GM18873 (cell line): ENCODE data around the gene CD300C.
"Not testable (repeated sequence)": the region's sequence is repeated elsewhere in the genome, so short reads cannot be mapped to it uniquely, and the experiment has no call there.

Experiments used
- ATAC-seq: cut with Tn5 transposase; IDR thresholded peaks from one replicate; pipeline ENCODE4 v1.9.1; 2021; ENCODE audit warnings: mild to moderate bottlenecking, moderate library complexity, moderate number of reproducible peaks; ENCODE audit not compliant: unreplicated experiment, low FRiP score

Gene CD300C

DNA sequence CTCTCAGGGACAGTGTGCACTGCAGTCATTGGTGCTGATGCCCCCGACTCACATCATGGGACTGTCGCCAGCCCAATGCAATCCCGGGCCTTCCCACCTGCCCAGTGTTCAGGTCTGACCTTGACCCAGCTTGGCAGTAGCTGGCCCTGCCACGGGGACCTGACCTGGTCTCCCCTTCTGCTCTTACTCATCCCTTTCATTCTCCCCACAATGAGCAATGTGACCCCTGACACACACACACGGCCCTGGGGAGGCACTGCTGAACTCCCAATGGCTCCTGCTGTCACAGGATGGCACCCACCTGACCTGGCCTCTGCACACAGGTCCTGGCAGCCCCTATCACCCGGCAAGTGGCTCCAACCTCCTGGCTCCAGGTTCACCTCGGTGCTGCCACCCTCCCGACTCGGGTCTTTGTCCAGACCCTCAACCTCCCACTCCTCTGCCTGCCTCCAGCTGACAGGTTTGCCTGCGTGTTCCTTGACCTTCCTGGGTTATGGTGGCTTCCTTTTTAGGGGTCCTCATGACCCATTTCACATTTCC lies 6.6 kb downstream of the CD300C start:
- no peak for ATAC-seq

DNA sequence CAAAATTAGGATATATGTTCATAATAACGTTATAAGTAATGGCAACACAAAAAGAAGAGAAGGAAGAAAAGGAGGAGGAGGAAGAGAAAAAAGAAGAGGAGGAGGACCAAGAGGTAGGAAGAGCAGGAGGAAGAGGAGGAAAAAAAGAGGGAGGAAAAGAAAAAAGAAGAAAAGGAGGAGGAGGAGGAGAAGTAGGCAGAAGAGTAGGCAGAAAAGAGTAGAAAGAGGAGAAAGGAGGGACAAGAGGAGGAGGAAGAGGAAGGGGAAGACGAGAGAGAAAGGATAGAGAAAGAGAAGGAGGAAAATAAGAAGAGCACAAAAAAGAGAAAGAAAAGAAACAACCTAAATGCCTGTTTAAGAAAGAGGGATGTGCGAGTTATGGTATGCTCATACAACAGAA lies 9.0 kb downstream of the CD300C start:
- ATAC-seq = no peak

DNA sequence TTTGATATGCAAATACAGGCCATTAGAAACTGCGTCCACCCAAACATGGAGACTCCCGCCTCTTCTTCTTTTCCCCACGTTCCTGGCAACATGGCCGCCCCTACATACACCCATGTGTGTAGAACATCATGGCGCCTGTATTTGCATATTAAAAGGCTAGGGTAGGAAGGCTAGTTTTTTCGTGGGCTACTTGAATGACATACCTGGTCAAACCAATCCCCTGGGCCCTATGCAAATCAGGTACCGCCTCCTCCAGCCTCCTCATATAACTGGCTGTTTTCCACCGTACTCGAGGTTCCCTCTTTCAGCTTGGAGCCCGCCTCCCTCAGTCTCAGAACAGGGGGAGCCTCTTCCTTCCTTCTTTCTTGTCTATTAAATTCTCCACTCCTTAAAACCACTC lies 13.8 kb downstream of the CD300C start:
- no peak for ATAC-seq

DNA sequence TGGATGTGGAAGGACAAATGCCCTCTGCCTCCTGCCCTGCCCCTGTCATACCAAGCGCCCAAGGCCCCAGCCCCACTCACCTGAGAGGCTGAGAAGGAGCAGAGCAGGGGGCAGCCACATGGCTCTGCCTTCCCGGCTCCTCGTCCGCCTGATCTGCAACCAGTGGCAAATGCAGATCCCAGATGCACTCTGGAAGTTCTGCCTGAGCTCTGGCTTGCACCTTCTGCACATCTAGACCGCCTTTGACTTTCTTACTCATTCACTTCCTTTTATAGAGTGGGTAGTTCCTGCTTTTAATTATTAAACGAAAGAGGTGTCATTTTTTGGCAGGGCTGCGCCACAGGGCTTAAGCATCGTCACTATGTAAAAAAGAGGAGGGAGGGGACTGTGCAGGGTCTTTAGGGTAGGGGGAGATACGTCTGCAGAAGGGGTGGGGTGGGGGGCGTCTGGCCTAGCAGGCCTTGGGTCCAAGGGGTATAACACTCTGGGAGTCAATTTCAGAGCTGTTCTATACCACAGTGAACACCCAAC lies 14.6 kb downstream of the CD300C start, which contains the start of gene CD300LB:
Gene CD300LB, minus strand, starts transcription at position 245 of the 531 bp plus-strand sequence. Its CDS starts 125 bp downstream, at position 120.
- no peak for ATAC-seq

DNA sequence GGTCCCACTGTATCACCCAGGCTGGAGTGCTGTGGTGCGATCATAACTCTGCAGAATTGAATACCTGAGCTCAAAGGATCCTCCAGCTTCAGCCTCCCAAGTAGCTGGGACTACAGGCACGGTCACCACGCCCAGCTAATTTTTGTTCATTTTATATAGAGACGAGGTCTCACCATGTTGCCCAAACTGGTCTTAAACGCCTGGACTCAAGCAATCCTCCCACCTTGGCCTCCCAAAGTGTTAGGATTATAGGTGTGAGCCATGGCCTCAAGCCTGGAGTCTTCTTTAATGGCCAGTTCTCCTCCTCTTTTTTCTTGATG lies 15.1 kb downstream of the CD300C start:
- no peak for ATAC-seq

DNA sequence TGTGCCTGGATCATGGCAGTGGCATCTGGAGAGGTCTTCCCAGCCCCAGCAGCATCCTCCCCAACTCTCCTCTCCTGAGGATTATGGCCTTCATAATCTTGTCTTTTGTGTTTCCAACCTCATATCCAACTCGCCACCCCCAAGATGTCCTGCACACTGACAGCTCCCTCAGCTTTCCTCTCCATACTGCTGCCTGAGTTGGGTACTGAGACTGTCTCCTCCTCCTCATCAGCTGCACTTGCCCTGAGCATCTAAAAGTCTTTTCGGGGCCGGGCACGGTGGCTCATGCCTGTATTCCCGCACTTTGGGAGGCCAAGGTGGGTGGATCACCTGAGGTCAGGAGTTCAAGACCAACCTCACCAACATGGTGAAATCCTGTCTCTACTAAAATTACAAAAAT lies 16.7 kb downstream of the CD300C start:
- no peak for ATAC-seq

DNA sequence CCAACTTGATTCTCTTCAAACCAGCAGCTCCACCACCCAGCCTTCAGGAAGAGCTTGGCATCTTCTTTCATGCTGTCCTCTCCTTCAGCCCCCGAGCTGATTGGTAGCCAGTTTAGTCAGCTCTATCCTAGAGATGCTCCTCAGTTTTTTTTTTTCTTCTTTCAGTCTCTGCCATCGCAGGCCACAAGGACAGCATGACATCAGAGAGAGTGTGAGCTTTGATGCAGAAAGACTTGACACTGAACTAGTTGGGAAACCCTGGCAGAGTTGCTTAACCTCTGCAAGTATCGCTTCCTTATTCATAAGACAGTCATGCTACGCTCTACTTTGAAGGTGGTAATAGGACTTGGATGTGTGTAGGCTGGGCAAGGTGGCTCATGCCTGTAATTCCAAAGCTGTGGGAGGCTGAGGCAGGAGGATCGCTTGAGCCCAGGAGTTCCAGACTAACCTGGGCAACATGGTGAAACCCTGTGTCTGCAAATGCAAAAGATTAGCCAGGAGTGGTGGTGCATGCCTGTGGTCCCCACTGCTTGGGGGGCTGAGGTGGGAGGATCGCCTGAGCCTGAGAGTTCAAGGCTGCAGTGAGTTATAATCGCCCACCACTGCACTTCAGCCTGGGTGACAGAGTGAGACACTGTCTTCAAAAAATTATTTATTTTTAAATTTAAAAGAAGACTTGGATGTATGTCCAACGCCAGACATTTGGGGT lies 17.3 kb downstream of the CD300C start:
- peak; percentile 68 for ATAC-seq

DNA sequence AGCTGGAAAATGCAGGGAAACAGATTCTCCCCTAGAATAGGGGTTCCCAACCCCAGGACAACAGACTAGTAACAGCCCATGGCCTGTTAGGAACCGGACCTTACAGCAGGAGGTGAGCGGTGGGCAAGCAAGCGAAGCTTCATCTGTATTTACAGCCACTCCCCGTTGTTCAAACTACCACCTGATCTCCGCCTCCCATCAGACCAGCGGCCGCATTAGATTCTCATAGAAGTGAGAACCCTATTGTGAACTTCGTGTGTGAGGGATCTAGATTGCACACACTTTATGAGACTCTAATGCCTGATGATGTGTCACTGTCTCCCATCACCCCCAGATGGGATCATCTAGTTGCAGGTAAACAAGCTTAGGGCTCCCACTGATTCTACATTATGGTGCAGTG lies 18.2 kb downstream of the CD300C start:
- no peak for ATAC-seq

DNA sequence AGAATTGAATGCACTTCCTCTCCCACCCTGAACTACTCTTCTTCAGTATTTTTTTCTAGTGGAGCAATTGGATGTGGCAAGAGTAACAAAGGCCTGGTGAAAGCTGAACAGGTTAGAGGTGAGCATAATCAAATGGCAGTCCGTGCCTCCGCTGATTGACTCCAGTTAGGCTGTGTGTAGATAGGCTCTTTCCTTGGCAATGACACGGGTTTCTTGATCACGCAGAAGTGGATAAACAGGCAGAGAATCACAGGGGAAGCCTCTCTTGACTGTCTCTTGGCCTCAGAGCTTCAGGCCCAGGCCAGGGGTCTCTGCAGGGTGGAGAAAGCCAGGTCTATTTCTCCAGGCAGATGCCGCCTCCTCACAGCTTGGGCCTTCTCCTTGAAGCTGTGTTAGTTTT lies 18.8 kb downstream of the CD300C start:
- no peak for ATAC-seq

DNA sequence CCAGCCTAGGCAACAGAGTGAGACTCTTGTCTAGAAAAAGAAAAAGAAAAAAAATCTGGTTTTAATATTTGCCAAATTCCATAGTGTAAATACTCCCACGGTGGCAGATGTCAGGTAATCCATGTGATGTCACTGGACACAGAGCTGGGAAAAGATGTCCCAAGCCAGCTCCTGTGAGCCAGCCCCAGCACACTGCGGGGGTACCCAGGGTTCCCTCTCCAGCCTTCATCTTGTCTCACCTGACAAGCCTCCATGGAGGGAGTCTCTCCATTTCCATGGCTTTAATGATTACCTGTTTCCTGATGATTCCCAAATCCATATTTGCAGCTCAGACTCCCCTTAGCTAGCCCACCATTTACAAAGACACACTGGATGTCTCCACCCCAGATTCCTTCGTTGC lies 19.2 kb downstream of the CD300C start:
- ATAC-seq = no peak

DNA sequence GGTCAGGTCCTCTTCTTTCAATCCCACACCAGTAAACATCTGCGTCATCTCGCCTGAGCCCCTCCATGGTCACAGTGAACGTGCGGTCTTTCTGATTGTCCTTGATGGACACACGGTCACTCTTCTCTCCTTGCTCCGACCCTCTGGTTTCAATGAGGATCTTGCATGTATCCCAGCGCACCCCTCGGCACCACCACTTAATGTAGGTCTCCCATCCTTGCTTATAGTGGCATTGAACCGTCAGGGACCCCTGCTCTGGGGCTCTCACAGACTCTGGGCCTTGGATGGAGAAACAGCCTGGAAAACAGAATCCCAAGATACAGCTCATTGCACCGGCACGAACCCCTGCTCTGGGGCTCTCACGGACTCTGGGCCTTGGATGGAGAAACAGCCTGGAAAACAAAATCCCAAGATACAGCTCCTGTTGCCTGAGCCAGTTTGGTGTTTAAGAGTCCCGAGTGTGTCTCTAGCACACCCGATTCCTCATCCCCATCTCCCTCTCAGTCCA lies 20.1 kb downstream of the CD300C start:
- no peak for ATAC-seq

DNA sequence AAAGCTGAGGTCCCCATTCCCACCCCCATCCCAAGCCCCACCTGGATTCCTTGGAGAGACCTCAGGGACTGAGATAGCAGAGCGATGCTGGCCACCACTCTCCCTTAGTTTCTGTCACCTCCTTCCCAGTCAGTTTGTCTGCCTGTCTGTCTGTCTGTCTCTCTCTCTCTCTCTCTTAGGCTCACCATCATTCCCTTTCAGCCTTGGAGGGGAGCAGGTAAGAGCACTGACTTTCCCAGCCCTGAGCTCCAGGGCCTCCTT lies 20.5 kb downstream of the CD300C start:
- ATAC-seq = no peak

DNA sequence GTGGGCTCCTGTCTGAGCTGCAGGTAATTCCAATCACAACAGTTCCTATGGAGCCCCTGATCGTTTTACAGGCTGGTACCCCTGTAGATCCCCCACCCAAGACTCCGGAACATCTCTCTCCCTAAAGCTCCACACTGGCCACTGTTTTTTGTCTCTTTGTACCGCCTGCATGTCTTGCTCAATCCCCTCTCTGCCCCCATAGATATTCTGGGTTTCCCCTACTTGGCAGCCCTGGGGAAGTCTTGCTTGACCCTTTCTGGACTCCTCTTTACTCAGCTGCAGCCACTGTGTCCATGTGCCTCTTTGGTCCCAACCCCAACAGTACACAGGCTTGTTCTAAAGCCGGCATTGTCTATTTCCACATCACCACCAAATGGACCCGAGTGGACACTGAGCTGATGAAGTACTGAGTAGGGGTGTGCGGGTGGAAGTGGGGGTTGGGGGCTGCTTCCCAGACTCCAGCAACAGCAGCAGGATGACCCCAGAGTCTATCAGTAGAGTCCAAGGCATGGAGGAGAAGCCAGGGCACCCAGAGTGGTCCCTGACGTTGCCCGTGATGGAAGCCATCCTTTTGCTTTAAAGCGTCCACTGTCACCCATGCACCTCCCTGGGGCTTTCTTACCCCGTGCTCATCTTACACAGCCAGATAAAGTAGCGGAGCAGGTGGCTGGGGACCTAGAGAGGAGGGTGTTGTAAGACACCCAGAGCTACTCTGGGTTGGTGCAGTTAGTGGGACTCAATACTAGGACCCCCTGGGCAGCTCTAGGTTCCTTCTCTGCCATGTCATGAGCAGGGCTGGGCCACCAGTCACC lies 21.1 kb downstream of the CD300C start:
- ATAC-seq = no peak

DNA sequence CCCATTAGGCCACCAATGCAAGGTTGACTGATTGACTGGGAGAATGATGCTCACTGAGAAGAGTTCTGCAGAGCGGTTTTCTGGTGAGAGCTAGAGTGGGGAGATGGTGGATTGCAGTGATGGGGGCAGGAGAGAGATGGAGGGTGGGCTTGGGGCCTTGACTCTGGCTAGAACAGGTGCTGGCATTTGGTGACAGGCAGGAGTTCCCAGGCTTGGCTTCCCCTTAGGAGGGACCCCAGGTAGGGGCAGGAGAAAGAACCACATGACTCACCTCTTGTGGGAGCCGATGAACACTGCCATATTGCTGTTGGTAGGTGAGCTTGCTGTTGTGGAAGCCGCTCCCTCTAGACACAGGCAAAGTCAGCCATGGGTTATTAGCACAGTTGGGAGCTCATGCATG lies 22.6 kb downstream of the CD300C start:
- ATAC-seq = no peak

DNA sequence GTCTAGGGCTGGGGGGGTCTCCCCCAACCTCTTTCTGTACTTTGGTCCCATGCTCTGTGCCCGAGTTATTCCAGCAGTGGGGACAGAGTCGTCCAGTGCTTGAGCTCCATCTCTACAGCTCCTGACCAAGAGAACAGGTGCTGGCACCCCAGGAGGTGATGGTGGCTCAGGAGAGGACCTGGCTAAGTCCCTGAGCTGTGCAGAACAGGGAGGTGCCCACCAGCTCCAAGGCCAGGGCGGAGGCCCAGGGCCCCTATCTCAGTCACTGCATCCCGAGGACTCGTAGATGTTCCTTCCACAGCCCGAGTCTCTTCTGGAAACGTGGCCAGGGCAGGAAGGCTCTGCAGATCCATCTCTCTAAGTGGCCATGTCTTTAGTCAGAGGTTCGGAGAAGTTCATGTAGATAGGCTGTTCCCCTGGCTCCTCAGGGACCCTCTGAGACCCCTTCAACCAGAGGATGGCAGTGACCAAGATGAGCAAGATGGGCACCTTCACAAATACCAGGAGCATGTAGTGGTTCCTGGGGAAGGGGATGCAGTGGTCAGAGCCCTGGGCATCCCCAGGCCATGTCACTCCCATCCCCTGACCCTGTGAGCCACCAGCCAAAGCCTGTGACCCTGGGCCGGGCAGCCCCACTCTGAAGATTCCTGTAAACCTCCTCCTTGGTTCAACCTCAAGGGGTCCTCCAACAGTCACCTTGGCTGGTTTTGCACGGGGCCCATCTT lies 23.4 kb downstream of the CD300C start:
- ATAC-seq = no peak

DNA sequence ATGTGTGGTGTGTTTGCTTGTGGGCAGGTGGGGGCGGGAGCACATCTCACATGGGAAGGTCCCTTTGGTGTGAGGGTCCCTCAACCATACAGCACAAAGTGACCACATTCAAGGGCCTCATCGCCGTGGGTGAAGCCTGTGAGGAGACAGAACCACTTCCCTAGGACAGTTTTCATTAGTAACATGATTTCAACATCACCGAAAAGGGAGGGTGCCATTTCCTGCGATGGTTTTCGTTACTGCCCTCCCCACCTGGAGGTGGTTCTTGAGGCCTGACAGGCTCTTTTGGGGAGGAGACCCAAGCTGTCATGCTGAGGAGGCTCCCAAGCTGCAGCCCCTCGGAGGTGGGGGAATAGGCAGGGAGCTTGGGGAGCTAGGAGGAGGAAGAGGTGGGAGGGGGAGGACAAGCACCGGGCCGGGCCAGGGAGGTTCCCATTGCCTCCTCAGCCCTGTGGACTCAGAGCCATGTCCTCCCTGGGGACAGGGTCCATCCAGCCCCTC lies 24.2 kb downstream of the CD300C start:
- no peak for ATAC-seq

DNA sequence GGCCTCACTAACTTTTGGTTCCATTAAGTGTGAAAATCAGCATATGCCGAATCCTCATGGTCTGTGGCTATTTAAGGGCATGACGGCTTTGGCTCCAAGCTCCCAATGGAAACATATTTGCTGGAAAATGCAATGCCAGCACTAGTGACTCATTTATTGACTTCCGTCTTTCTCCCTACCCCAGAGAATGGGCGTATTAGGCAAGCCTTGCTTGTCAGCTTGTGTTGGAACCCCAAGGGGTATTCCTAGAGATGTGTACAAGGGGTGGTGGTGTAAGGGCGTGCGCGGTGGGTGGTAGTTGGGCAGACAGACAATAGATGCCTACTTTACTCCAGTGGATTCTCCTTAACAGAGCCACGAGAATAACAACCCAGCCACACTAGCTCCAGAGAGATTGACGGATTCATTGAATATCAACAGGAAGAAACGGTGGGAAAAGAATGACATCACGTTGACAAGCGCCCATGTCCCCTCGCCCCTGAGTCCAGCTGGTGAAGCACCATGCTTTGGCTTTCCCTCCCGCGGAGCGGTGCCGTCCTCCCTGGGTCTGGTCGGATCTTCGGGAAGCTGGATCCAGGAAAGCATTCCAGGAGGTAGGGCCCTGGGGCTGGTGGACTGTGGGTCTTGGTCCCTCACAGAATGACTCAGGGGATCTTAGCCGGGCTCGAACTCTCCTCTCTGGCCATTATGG lies 25.0 kb downstream of the CD300C start:
- no peak for ATAC-seq

DNA sequence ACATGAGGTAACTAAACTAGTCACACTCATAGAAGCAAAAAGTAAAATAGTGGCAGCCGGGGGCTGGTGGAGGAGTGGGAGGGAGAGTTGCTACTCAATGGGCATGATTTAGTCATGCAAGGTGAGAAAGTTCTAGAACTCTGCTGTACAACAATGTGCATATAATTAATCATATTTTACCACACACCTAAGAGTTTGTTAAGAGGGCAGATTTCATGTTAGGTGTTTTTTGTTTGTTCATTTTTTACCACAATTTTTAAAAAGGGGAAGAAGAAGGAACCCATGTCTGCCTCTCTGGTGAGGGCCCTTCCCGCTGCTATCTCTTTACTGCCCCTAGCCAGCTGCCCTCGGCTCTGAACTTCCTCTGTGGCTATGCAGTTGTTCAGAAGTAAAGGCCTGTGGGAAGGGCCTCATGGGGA lies 25.9 kb downstream of the CD300C start:
- no peak for ATAC-seq

DNA sequence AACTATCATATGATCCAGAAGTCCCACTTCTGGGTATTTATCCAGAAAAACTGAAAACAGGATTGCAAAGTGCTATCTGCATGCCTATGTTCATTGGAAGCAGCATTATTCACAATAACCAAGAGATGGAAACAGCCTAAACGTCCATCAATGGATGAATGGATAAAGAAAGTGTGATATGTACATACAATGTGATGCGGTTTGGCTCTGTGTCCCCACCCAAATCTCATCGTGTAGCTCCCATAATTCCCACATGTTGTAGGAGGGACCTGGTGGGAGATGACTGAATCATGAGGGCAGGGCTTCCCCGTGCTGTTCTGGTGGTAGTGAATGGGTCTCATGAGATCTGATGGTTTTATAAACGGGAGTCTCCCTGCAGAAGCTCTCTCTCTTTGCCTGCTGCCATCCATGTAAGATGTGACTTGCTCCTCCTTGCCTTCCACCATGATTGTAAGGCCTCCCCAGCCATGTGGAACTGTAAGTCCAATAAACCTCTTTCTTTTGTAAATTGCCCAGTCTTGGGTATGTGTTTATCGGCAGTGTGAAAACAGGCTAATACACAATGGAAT lies 27.4 kb downstream of the CD300C start:
- ATAC-seq = not testable (repeated sequence)
